ENCODE data around the gene ARMC9. TPM values are rescaled to one million over a fixed set of nuclear protein-coding genes. Genes with fewer than 3 reads are reported as not detected.
A peak's percentile ranks its signal among the peaks of the same experiment; 100 is the strongest.

Gene ARMC9
- total RNA-seq, 2 experiments from 2014 or later = 3.0 TPM

DNA sequence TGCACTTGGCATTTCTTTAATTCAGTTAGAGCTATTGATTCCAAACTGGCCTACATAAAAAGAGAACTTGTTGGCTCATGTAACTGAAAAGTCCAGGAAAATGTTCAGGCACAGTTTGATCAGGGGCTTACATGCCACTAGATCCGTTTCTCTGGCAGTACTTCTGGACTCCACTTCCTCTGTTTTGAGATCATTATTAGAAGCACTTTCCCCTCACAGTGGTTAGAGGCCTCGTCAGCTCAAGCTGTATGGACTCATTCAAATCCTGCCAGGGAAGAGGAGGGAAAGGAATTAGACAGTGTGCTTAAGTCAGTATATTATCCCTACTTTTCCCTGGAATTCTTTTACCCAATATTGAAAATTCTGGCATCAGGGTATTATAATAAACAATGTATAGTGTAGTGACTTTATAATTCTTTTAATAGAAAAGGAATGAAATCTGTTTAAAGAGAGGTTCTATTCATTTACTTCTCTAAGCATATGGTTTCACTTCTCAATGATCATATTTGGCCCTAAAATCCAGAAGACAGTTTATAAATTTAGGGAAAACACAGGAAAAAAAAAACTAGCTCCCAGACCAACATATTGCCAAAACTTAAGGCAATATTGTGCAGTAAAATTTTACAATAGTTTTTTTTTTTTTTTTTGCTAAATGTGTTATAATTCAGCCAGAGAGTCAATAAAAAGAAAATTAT is 92.0 kb downstream of the ARMC9 start:
- Mint-ChIP-seq H3K27me3 (no peaks in the 10 kb centered on the region), H3K27ac (no peak overlapping the region)

DNA sequence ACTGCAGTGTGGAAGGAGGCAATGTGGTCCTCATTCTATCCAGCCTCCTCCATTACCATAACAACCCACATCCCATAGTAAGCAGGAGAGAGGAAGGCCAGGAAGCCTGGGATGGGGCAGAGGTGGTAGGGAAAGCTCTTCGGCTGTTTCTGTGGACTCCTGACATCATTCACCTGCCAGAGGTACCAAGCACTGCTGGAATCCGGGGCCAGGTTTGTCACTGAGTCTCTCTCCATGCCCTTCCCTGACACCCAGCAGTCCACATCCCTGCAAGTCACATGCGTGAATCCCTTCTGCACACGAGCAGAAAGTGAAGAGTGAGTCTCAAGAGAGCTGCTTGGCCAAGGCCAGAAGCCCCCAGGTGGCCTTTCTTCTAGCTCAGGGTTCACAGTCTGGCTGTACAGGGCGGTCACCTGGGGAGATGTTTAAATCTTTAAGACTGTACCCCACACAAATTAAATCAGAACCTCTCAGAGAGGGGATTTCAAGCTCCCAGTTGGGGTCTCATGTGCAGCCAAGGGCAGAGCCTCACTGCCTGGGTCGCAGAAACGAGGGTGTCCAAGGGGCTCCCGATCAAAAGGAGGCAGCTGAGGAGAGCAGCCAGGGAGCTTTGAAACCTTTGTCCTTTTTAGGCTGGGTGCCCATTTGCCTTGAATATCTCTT is 94.2 kb downstream of the ARMC9 start:
- H3K4me1 Mint-ChIP-seq (ENCODE audit: low read depth) = no peaks in the 10 kb centered on the region
- H3K27ac Mint-ChIP-seq = no peak overlapping the region
- no peaks in the 10 kb centered on the region for H3K9me3 Mint-ChIP-seq
- intact Hi-C loops (cut with micrococcal nuclease) = no loop called here
- H3K27me3 Mint-ChIP-seq = no peaks in the 10 kb centered on the region
- POLR2A ChIA-PET = no interaction called here
- no peaks in the 10 kb centered on the region for H3K36me3 Mint-ChIP-seq
- CTCF ChIA-PET = interaction anchor here (0.6 kb wide), 1 partner anchor 43 kb away, joined by 3 read pairs; no protein-coding TSS in a partner anchor
- H3K4me3 Mint-ChIP-seq = no peak overlapping the region
- DNase-seq = no peak

More for the DNA sequence above, 92.0 kb downstream of the ARMC9 start:
- no peak for DNase-seq
- CTCF ChIA-PET = interaction anchor here (0.6 to 0.8 kb wide), 2 partner anchors 116 to 226 kb away, joined by 3 read pairs; no protein-coding TSS in a partner anchor
- Mint-ChIP-seq H3K9me3 (no peaks in the 10 kb centered on the region), H3K4me1 (ENCODE audit: low read depth) (no peaks in the 10 kb centered on the region), H3K36me3 (no peaks in the 10 kb centered on the region), H3K4me3 (no peak overlapping the region)
- intact Hi-C loops (cut with micrococcal nuclease) = no loop called here
- POLR2A ChIA-PET = no interaction called here

DNA sequence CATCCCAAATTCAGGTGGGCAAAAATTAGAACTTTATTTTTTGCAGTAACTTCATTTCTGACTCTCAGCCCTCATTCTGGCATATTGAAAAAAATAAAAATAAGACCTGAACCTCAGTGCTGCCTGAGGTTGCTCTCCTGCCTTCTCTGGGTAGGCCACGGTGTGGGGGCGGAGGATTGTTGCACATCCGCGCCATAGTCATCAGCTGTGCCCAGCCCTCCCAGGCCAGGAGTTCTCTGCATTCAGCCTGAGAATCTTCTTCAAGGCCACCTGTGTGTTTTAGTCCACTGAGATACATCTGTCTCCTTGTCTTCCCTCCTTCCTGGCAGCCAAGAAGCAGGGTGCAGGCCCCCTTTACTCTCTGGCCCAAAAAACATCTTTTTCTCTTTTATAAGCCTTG is 94.7 kb downstream of the ARMC9 start:
- Mint-ChIP-seq H3K4me1 (ENCODE audit: low read depth) (no peaks in the 10 kb centered on the region), H3K9me3 (no peaks in the 10 kb centered on the region), H3K36me3 (no peaks in the 10 kb centered on the region), H3K27ac (no peak overlapping the region), H3K4me3 (no peak overlapping the region), H3K27me3 (no peaks in the 10 kb centered on the region)
- ChIA-PET CTCF (interaction anchor here (0.6 kb wide), 1 partner anchor 44 kb away, joined by 3 read pairs; no protein-coding TSS in a partner anchor), POLR2A (no interaction called here)
- intact Hi-C loops (cut with micrococcal nuclease) = no loop called here
- no peak for DNase-seq

DNA sequence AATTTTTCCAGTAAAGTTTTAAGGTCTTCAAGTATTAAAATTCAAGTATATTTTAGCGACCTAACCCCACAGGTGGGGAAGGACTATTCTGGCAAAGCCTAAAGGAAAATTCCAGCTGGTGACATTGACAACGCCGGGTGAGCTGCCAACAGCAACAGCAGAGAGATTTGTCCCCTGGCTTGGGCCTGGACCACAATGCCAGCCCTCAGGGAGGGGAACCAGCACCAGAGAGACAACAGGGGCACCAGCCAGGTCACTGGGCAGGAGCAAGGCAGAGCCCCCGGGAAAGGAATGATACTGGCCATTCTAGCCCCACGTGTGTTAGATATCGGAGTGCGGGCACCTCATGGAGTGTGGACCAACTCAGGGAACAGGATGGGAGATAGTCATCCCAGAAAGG is 95.7 kb downstream of the ARMC9 start:
- Mint-ChIP-seq H3K4me1 (ENCODE audit: low read depth) (no peaks in the 10 kb centered on the region), H3K27ac (no peak overlapping the region), H3K9me3 (no peaks in the 10 kb centered on the region), H3K27me3 (no peaks in the 10 kb centered on the region), H3K4me3 (no peak overlapping the region), H3K36me3 (no peaks in the 10 kb centered on the region)
- intact Hi-C loops (cut with micrococcal nuclease) = no loop called here
- ChIA-PET CTCF (no interaction called here), POLR2A (no interaction called here)
- DNase-seq = no peak

DNA sequence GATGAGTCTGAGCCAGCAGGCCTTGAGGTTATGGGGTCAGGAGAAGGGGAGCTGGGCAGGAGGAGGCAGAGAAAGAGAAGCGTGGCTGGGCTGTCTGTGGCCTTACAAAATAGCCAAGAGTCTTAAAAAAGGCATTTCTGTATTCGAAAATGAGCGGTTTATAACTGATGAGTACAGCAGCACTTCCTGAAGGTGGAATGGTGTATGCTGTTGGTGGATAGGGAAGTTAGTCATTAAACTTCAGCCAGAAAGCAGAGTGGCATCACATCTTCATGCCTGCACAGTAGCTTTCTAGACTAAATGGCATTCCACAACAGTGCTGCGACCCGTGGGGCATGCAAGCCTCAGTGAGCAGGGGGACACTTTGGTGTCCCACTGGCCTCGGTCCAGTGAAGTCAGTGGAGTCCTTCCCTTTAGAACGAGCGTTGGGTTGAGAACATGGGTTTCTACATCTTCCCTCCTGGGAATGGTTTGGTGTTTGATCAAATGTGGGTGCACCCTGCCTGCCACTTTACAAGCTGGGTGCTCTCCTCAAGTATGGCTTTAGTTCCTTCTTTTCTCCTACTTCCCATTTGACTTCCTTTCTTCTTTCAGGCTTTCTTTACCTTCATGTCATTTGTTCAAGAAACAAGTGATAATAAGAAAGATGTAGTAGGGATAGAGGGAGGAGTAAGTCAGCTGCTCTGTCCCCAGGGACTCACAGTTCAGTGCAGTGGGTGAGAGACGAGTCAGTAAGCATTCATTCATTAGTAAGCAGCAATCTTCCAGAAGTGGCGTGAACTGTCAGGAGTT is 96.3 kb downstream of the ARMC9 start:
- Mint-ChIP-seq H3K27me3 (no peaks in the 10 kb centered on the region), H3K27ac (no peak overlapping the region), H3K9me3 (no peaks in the 10 kb centered on the region), H3K4me1 (ENCODE audit: low read depth) (no peaks in the 10 kb centered on the region), H3K4me3 (no peak overlapping the region), H3K36me3 (no peaks in the 10 kb centered on the region)
- DNase-seq = no peak
- intact Hi-C loops (cut with micrococcal nuclease) = no loop called here
- POLR2A ChIA-PET = no interaction called here
- CTCF ChIA-PET = interaction anchor here (1.9 kb wide), 1 partner anchor 118 kb away, joined by 7 read pairs; no protein-coding TSS in a partner anchor

DNA sequence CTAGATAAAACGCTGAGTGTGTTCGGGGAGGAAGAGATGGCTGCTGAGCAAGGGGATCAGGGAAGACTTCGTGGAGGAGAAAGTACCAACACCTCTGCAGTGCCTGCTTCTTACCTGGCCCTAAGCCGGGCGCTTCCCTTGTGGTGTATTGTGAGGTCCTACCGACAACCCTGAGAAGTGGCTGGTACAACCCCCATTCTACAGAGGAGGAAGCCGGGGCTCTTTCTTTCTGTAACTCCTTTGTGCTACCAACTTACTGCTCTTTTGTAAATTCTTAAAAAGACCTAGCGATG is 96.9 kb downstream of the ARMC9 start:
- CTCF ChIA-PET = interaction anchor here (1.9 kb wide), 1 partner anchor 117 kb away, joined by 7 read pairs; no protein-coding TSS in a partner anchor
- intact Hi-C loops (cut with micrococcal nuclease) = no loop called here

DNA sequence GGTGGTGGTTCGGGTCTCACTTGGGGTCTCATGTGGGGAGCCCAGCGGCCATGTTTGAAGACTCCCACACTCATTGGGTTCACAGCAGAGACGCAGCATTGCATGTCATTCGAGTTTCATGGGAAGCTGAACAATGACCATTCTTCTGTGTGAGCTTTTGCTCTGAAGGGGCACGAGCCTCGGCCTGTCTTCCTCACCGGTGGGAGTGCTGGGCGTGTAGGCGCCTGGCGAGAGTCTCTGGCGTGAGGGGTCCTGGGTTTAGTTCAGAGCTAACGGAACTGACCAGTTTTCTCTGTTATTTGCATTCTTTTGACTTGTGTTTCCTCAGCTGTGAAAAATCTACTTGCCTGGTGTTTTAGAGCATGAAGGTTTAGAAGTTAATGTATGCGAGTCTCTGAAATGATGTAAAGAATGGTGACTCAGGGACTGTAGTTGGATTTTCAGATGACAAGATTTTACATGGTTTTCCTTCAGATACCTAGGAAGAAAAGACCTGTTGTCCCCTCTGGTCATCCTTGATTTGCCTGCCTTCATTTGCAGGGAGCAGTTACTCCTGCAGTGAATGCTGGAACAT is 98.1 kb downstream of the ARMC9 start:
- H3K27me3 Mint-ChIP-seq = no peaks in the 10 kb centered on the region
- no peak overlapping the region for H3K27ac Mint-ChIP-seq
- no peaks in the 10 kb centered on the region for H3K4me1 Mint-ChIP-seq (ENCODE audit: low read depth)
- intact Hi-C loops (cut with micrococcal nuclease) = loop anchor here (2.0 kb wide), 1 partner anchor 116 kb away; no protein-coding TSS in a partner anchor
- no peak for DNase-seq
- no peaks in the 10 kb centered on the region for H3K9me3 Mint-ChIP-seq
- CTCF ChIA-PET = interaction anchor here (1.3 to 1.9 kb wide), 5 partner anchors 9 to 157 kb away, joined by 3 to 7 read pairs (median 6); no protein-coding TSS in a partner anchor
- no peak overlapping the region for H3K4me3 Mint-ChIP-seq
- POLR2A ChIA-PET = no interaction called here
- no peaks in the 10 kb centered on the region for H3K36me3 Mint-ChIP-seq

More for the DNA sequence above, 96.9 kb downstream of the ARMC9 start:
- no peak for DNase-seq
- Mint-ChIP-seq H3K27ac (no peak overlapping the region), H3K36me3 (no peaks in the 10 kb centered on the region), H3K27me3 (no peaks in the 10 kb centered on the region), H3K4me1 (ENCODE audit: low read depth) (no peaks in the 10 kb centered on the region), H3K9me3 (no peaks in the 10 kb centered on the region), H3K4me3 (no peak overlapping the region)
- POLR2A ChIA-PET = no interaction called here

DNA sequence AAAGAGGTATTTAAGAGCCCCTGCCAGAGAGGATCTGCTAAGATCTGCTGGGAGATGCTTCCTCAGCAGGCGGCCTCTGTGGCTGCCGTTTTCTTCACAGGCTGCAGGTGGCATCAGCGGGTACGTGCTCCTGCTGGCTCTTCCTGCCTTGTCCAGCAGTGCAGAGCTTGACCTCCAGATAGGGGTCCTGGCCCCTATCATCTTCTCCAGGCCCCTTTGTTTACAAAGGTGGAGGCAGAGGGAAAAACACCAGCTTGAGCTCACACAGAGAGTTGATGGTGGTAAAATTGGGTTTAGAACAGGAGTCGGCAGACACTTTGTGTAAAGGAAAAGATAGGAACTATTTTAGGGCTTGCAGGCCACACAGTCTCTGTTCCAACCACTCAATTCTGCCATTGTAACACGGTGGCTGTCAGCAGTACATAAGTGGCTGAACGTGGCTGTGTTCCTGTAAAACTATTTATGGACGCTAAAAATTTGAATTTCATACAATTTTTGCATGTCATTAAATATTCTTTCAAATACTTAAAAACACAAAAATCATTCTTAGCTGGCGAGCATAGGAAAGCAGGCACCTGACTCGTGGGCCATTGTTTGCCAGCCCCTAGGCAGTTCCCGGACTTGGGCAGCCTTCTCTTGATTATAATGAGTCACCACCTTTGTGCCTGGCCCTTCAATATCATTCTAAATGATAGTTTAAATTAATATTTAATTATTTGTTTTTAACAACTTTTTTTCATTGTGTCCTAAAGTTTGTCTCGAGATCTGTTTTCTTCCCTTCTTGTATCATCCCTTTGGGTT is 98.9 kb downstream of the ARMC9 start:
- POLR2A ChIA-PET = no interaction called here
- Mint-ChIP-seq H3K27me3 (no peaks in the 10 kb centered on the region), H3K36me3 (no peaks in the 10 kb centered on the region), H3K4me1 (ENCODE audit: low read depth) (no peaks in the 10 kb centered on the region), H3K27ac (no peak overlapping the region), H3K9me3 (no peaks in the 10 kb centered on the region), H3K4me3 (no peak overlapping the region)
- peak; percentile 42 for DNase-seq
- intact Hi-C loops (cut with micrococcal nuclease) = loop anchor here (2.0 kb wide), 1 partner anchor 115 kb away; no protein-coding TSS in a partner anchor
- CTCF ChIA-PET = interaction anchor here (1.3 to 1.9 kb wide), 6 partner anchors 10 to 156 kb away, joined by 3 to 7 read pairs (median 4); no protein-coding TSS in a partner anchor

DNA sequence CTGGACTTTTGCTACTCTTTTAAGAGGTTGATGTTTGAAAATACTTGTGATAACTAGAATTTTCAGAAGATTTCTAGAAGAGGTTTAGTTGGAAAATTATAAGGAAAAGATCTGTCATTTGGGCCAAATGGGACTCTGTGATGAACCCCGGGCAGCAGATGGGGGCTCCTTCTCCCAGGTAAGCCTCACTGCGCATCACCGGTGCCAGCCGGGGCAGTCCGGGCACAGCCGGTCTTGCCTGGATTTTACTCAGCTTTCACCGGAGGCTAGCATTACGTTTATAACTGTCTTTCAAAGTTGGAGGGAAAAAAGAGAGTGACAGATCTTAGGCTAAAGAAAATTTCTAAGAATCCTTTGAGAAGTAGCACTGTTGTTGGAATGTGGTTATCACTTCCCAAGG is 99.7 kb downstream of the ARMC9 start:
- Mint-ChIP-seq H3K27ac (no peak overlapping the region), H3K9me3 (no peaks in the 10 kb centered on the region), H3K36me3 (no peaks in the 10 kb centered on the region), H3K4me1 (ENCODE audit: low read depth) (no peaks in the 10 kb centered on the region), H3K4me3 (no peak overlapping the region), H3K27me3 (no peaks in the 10 kb centered on the region)
- ChIA-PET POLR2A (no interaction called here), CTCF (interaction anchor here (1.3 to 1.4 kb wide), 2 partner anchors 11 to 109 kb away, joined by 3 read pairs; no protein-coding TSS in a partner anchor)
- intact Hi-C loops (cut with micrococcal nuclease) = no loop called here
- DNase-seq = no peak

DNA sequence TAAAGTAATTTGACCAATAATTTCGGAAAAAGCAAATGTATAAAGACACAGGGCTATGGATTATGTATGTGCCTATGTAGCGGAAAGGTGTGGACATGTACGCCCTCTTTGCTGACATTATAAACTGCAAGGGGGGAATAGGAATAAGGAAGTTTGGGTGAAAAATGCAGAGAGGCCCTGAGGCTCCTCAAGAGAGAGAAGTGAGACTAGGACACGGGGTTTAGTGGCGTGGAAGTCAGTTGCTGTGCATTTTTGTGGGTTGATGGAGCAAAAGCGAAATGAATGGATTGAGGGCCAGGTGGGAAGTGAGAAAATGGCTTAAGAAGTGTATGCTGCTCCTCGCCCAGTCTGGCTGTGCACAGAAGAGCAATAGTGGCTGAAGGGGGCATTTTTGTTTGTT is 100.8 kb downstream of the ARMC9 start:
- no peak for DNase-seq
- intact Hi-C loops (cut with micrococcal nuclease) = no loop called here
- Mint-ChIP-seq H3K4me1 (ENCODE audit: low read depth) (no peaks in the 10 kb centered on the region), H3K4me3 (no peak overlapping the region), H3K36me3 (no peaks in the 10 kb centered on the region), H3K27me3 (no peaks in the 10 kb centered on the region), H3K9me3 (no peaks in the 10 kb centered on the region), H3K27ac (no peak overlapping the region)
- POLR2A ChIA-PET = no interaction called here
- CTCF ChIA-PET = interaction anchor here (1.1 kb wide), 1 partner anchor 195 kb away, joined by 3 read pairs; no protein-coding TSS in a partner anchor

DNA sequence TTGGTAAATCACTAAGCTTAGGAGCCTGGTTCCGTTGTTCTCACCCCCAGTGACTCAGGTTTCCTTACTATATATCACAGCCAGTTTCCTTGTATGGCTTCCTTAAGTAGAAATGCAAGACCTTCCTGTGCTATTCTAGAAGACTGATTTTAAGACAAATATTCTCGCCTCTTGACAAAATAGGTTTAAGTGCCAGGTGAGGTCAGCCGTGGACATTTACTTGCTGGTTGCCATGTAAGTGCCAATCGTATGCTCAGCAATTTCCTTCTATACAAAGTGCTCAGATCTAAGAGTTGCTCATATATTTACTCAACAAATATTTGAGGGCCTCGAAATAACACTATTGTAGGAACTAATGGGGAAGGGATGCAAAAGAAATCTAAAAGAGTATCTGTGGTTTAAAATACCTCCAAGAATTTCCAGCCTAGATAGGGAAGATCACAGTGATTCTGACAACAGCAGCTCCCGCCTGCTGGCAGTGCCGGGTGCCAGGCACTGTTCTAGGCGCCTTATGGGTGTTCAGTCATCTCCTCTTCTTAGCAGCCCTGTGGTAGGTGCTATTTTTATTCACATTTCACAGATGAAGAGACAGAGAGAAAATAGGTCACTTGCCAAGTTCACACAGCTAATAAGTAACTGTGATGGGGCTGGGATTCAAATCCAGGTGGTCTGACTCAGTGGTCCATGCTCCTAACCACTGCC is 101.7 kb downstream of the ARMC9 start:
- DNase-seq = no peak
- POLR2A ChIA-PET = no interaction called here
- Mint-ChIP-seq H3K9me3 (no peaks in the 10 kb centered on the region), H3K27ac (no peak overlapping the region), H3K4me1 (ENCODE audit: low read depth) (no peaks in the 10 kb centered on the region), H3K36me3 (no peaks in the 10 kb centered on the region), H3K4me3 (no peak overlapping the region), H3K27me3 (peaks cover 2% of the 10 kb centered on the region)
- intact Hi-C loops (cut with micrococcal nuclease) = no loop called here
- CTCF ChIA-PET = interaction anchor here (1.3 kb wide), 1 partner anchor 72 kb away, joined by 3 read pairs; no protein-coding TSS in a partner anchor

Measured in activated CD4-positive, alpha-beta memory T cell treated with anti-CD3 and anti-CD28 coated beads for 36 hours (primary cell).